Activated CD8-positive, alpha-beta T cell treated with anti-CD3 and anti-CD28 coated beads for 36 hours (primary cell): ENCODE measurements around the gene KCNAB1. TPM values are rescaled to one million over a fixed set of nuclear protein-coding genes. Genes with fewer than 3 reads are reported as not detected.

ENCODE experiments used
- ATAC-seq: fragments of 200-7000 bp; cut with Tn5 transposase; one replicate; pipeline ENCODE4 v1.10.0; 2021; ENCODE audit warnings: mild to moderate bottlenecking, moderate library complexity
- CTCF ChIA-PET: fragments of 350-600 bp; sonication (Branson Sonifier 250); formaldehyde crosslinking; loops from one replicate; lab custom pipeline; 2021; ENCODE audit warnings: antibody characterized with exemption; lab: Charles Lee
- POLR2A ChIA-PET: fragments of 350-600 bp; sonication (Branson Sonifier 250); formaldehyde crosslinking; loops from one replicate; lab custom pipeline; 2021; ENCODE audit warnings: antibody characterized with exemption; lab: Charles Lee
- DNase-seq: peaks from one replicate; pipeline ENCODE4 v3.0.0-alpha.2; 2020
- H3K27ac Mint-ChIP-seq: one replicate; pipeline ENCODE4 v1.8.0; 2021; ENCODE audit warnings: mild to moderate bottlenecking, mixed read lengths
- H3K27me3 Mint-ChIP-seq: one replicate; pipeline ENCODE4 v1.8.0; 2021; ENCODE audit warnings: mixed read lengths
- H3K36me3 Mint-ChIP-seq: one replicate; pipeline ENCODE4 v1.8.0; 2021; ENCODE audit warnings: low read depth, mixed read lengths
- H3K4me1 Mint-ChIP-seq: one replicate; pipeline ENCODE4 v1.8.0; 2021; ENCODE audit warnings: low read depth, mixed read lengths
- H3K4me3 Mint-ChIP-seq: one replicate; pipeline ENCODE4 v1.8.0; 2021; ENCODE audit warnings: mild to moderate bottlenecking, moderate library complexity, mixed read lengths
- H3K9me3 Mint-ChIP-seq: one replicate; pipeline ENCODE4 v1.8.0; 2021; ENCODE audit warnings: mixed read lengths
- intact Hi-C: fragments of 100-400 bp; cut with micrococcal nuclease; formaldehyde crosslinking; loops from one replicate; pipeline ENCODE4 v1.10.0; 2022
- total RNA-seq, 2 experiments: library from RNA; stranded (reverse); gene quantifications; one replicate each; pipeline ENCODE4 v1.2.3, GENCODE V29; 2021
- TF ChIP-seq, protein P1 (sequence below): fragments of 200-600 bp; IDR thresholded peaks from one replicate; pipeline ENCODE4 v1.8.0; 2022; ENCODE audit warnings: antibody characterized with exemption, mild to moderate bottlenecking

Gene KCNAB1
- total RNA-seq, 2 experiments from 2014 or later, result not detected

DNA sequence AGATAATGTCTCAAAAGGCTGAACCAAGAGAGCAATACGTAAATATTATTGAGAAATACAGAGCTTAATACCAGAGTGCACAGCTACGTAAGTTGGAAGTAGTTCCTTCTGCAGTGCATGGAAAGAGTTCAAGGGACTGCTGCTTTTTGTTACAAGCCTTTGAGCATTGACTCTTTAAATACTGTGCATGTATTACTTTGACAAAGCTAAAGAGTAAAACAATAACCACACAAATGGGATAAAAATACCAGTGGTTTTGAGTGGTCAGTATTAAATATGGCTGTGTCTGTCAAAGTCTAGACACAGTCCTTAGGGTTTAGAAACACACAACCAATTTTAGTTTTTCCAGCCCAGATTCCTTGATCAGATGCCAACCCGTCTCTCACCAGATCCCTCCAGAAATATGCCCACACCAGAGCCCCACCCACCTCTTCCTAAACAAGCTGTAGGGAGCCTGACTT is 372.5 kb downstream of the KCNAB1 start:
- ChIA-PET POLR2A (no interaction called here), CTCF (interaction anchor here (1.0 to 1.5 kb wide), 5 partner anchors 11 to 343 kb away, joined by 3 to 6 read pairs (median 3); no protein-coding TSS in a partner anchor)
- Mint-ChIP-seq H3K4me3 (no peak overlapping the region), H3K9me3 (no peaks in the 10 kb centered on the region), H3K4me1 (no peaks in the 10 kb centered on the region), H3K27ac (no peak overlapping the region), H3K36me3 (no peaks in the 10 kb centered on the region), H3K27me3 (no peaks in the 10 kb centered on the region)
- DNase-seq (no peak), ATAC-seq (no peak)
- TF ChIP-seq, protein P1, sequence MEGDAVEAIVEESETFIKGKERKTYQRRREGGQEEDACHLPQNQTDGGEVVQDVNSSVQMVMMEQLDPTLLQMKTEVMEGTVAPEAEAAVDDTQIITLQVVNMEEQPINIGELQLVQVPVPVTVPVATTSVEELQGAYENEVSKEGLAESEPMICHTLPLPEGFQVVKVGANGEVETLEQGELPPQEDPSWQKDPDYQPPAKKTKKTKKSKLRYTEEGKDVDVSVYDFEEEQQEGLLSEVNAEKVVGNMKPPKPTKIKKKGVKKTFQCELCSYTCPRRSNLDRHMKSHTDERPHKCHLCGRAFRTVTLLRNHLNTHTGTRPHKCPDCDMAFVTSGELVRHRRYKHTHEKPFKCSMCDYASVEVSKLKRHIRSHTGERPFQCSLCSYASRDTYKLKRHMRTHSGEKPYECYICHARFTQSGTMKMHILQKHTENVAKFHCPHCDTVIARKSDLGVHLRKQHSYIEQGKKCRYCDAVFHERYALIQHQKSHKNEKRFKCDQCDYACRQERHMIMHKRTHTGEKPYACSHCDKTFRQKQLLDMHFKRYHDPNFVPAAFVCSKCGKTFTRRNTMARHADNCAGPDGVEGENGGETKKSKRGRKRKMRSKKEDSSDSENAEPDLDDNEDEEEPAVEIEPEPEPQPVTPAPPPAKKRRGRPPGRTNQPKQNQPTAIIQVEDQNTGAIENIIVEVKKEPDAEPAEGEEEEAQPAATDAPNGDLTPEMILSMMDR, result no peak
- intact Hi-C loops, result no loop called here

GRCh38 chr3:156493887-156494286 is 373.5 kb downstream of the KCNAB1 start:
- CTCF ChIA-PET, result no interaction called here

GRCh38 chr3:156495816-156496215 is 375.4 kb downstream of the KCNAB1 start:
- H3K27ac Mint-ChIP-seq, result no peak overlapping the region
- no peak overlapping the region for H3K4me3 Mint-ChIP-seq
- ATAC-seq (no peak), DNase-seq (no peak)
- H3K36me3 Mint-ChIP-seq, result no peaks in the 10 kb centered on the region
- CTCF ChIA-PET, result no interaction called here
- TF ChIP-seq, protein P1, result no peak
- POLR2A ChIA-PET, result no interaction called here
- H3K27me3 Mint-ChIP-seq, result no peaks in the 10 kb centered on the region
- intact Hi-C loops, result no loop called here
- H3K9me3 Mint-ChIP-seq, result no peaks in the 10 kb centered on the region
- H3K4me1 Mint-ChIP-seq, result no peaks in the 10 kb centered on the region

More at GRCh38 chr3:156493887-156494286, 373.5 kb downstream of the KCNAB1 start:
- POLR2A ChIA-PET, result no interaction called here
- no peaks in the 10 kb centered on the region for H3K36me3 Mint-ChIP-seq
- no peaks in the 10 kb centered on the region for H3K9me3 Mint-ChIP-seq
- H3K4me3 Mint-ChIP-seq, result no peak overlapping the region
- ATAC-seq, result no peak
- no peak overlapping the region for H3K27ac Mint-ChIP-seq
- intact Hi-C loops, result no loop called here
- DNase-seq, result no peak
- H3K4me1 Mint-ChIP-seq, result no peaks in the 10 kb centered on the region
- TF ChIP-seq, protein P1, result no peak
- no peaks in the 10 kb centered on the region for H3K27me3 Mint-ChIP-seq

DNA sequence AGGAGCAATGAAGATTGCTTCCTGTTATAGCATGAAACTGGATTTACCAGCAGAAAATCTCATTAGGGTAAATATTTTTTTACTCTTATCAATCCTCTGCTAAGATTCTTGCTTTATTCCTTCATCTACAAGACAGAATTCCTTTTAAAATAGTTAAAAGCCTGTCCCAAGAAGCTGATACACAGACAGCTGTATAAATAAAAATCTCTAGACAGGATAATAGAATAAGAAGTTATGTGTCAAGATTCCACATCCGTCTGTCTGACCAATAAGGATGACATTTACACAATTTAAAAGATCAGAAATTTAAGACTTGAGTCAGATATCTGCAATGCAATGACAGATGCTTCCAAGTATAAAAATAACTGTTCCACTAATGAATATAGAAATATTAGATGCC is 376.9 kb downstream of the KCNAB1 start:
- TF ChIP-seq, protein P1, result no peak
- no peak for DNase-seq
- no peak overlapping the region for H3K27ac Mint-ChIP-seq
- H3K9me3 Mint-ChIP-seq, result no peaks in the 10 kb centered on the region
- ChIA-PET CTCF (interaction anchor here (0.9 to 1.5 kb wide), 2 partner anchors 11 to 13 kb away, joined by 3 to 4 read pairs; no protein-coding TSS in a partner anchor), POLR2A (no interaction called here)
- H3K4me1 Mint-ChIP-seq, result no peaks in the 10 kb centered on the region
- H3K27me3 Mint-ChIP-seq, result no peaks in the 10 kb centered on the region
- intact Hi-C loops, result no loop called here
- H3K36me3 Mint-ChIP-seq, result no peaks in the 10 kb centered on the region
- no peak overlapping the region for H3K4me3 Mint-ChIP-seq
- no peak for ATAC-seq

DNA sequence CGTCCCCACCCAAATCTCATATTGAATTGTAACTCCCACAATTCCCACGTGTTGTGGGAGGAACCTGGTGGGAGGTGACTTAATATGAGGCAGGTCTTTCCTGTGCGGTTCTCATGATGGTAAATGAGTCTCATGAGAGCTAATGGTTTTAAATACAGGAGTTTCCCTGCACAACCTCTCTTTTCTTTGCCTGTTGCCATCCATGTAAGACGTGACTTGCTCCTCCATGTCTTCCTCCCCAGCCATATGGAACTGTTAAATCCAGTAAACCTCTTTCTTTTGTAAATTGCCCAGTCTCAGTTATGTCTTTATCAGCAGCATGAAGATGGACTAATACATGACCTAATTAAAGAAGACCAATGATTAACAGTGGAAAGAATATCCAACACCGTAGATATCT is 377.9 kb downstream of the KCNAB1 start:
- ChIA-PET CTCF (interaction anchor here (0.9 to 1.5 kb wide), 2 partner anchors 9 to 11 kb away, joined by 3 to 4 read pairs; no protein-coding TSS in a partner anchor), POLR2A (no interaction called here)
- H3K9me3 Mint-ChIP-seq, result no peaks in the 10 kb centered on the region
- no peak overlapping the region for H3K4me3 Mint-ChIP-seq
- intact Hi-C loops, result no loop called here
- no peak overlapping the region for H3K27ac Mint-ChIP-seq
- H3K4me1 Mint-ChIP-seq, result no peaks in the 10 kb centered on the region
- DNase-seq (no peak), ATAC-seq (no peak)
- no peaks in the 10 kb centered on the region for H3K36me3 Mint-ChIP-seq
- TF ChIP-seq, protein P1, result no peak
- H3K27me3 Mint-ChIP-seq, result no peaks in the 10 kb centered on the region
